Measurements from ENCODE around the gene PREX1.

DNA sequence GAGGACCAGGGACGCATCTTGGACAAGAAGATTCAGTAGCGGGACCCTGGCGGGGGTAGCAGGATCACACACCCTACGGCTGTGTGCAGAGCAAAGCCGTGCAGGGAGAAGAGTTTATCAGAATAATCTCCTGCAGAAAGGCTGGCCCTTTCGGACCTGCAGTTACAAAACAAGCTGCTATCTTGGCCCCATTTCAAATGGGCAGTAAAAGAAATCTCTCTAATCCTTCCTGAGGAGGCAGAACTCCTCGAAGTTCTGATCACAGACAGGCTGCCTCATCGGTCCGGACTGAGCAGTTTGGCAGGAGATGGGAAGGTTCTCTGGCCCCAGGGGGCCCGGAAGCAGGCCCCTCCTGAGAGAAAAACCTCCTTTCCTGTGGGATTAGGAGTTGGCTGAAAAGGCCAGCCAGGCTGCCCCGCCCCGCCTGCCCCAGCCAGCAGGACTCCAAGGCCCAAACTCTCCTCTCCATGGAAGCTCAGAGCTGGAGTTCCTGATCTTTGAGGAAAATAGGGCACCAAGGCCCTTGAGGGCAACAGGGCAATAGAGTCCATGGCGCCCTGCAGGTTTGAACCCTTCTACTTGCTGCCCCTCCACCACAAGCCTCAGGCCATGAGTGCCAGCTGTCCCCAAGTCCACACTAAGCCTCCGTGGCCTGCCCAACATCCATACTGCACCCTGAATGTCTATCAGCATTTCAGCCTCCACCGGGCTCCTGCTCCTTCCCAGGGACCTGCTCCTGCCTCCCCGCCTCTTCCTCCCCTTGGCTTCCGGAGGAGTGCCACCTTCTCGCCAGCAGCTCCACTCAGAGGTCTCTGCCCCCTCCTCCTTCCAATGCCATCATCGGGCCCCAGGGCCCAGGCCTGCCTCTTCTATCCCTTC is 141.3 kb downstream of the PREX1 start:
- TF ChIP-seq, protein P1, sequence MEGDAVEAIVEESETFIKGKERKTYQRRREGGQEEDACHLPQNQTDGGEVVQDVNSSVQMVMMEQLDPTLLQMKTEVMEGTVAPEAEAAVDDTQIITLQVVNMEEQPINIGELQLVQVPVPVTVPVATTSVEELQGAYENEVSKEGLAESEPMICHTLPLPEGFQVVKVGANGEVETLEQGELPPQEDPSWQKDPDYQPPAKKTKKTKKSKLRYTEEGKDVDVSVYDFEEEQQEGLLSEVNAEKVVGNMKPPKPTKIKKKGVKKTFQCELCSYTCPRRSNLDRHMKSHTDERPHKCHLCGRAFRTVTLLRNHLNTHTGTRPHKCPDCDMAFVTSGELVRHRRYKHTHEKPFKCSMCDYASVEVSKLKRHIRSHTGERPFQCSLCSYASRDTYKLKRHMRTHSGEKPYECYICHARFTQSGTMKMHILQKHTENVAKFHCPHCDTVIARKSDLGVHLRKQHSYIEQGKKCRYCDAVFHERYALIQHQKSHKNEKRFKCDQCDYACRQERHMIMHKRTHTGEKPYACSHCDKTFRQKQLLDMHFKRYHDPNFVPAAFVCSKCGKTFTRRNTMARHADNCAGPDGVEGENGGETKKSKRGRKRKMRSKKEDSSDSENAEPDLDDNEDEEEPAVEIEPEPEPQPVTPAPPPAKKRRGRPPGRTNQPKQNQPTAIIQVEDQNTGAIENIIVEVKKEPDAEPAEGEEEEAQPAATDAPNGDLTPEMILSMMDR (IDR thresholded peaks at IDR 0.05 in 4 of 5, conservative IDR thresholded peaks at IDR 0.05 in 1 of 5) = no peak
- TF ChIP-seq POLR2A (IDR thresholded peaks at IDR 0.05) = no peak

Measured in gastrocnemius medialis (tissue), 4 donors.